Posterior vena cava (tissue), 2 donors: ENCODE data around the gene COL25A1. TPM values are rescaled to one million over a fixed set of nuclear protein-coding genes. Genes with fewer than 3 reads are reported as not detected.

Source experiments
- DNase-seq: peaks from one replicate; pipeline ENCODE4 v3.0.0-alpha.2; 2020; ENCODE audit warnings: low spot score
- intact Hi-C, 2 donors: fragments of 100-400 bp; cut with DNase I; formaldehyde crosslinking; loops; one replicate each; pipeline versions ENCODE4 v1.14.1 to v1.14.2; 2022 to 2023
- total RNA-seq, 2 donors: library from RNA; stranded (reverse); fragmentation: NEBNext Ultra II Directional; extraction: Animal tissue kit (Norgen Biotek cat#: 25700); gene quantifications; one replicate each; pipeline ENCODE4 v1.2.1, GENCODE V29; 2021
- donor health status: DM: yes; HTN: yes; CAD: no.
- donor health status: DM: yes; HTN: yes; CAD: no.

Gene COL25A1
- total RNA-seq, 2 donors from 2014 or later = 1.0 to 1.1 TPM

GRCh38 chr4:108821351-108821930, 481.0 kb downstream of the COL25A1 start:
- intact Hi-C loops = no loop called here
- no peak for DNase-seq

- DNase-seq = no peak
- intact Hi-C loops = no loop called here
These were observed 481.7 kb downstream of the COL25A1 start for GRCh38 chr4:108820492-108821350.

GRCh38 chr4:108814326-108814725, 488.1 kb downstream of the COL25A1 start:
- DNase-seq = no peak
- intact Hi-C loops = no loop called here

GRCh38 chr4:108813261-108813660, 489.2 kb downstream of the COL25A1 start:
- DNase-seq = no peak

GRCh38 chr4:108811486-108811885, 491.0 kb downstream of the COL25A1 start:
- intact Hi-C loops = no loop called here
- DNase-seq = no peak

More at GRCh38 chr4:108813261-108813660, 489.2 kb downstream of the COL25A1 start:
- intact Hi-C loops = no loop called here

- no peak for DNase-seq
- intact Hi-C loops = no loop called here
These were observed 492.4 kb downstream of the COL25A1 start for GRCh38 chr4:108810087-108810486.

GRCh38 chr4:108804648-108805273, 497.7 kb downstream of the COL25A1 start:
- DNase-seq = no peak
- intact Hi-C loops = no loop called here

GRCh38 chr4:108799306-108799705, 503.2 kb downstream of the COL25A1 start:
- DNase-seq = no peak
- intact Hi-C loops = no loop called here

- no peak for DNase-seq
- intact Hi-C loops = no loop called here
These were observed 506.3 kb downstream of the COL25A1 start for GRCh38 chr4:108796173-108796572.

GRCh38 chr4:108795733-108796132, 506.7 kb downstream of the COL25A1 start:
- intact Hi-C loops = no loop called here
- DNase-seq = no peak

GRCh38 chr4:108794136-108794535, 508.3 kb downstream of the COL25A1 start:
- intact Hi-C loops = no loop called here
- DNase-seq = no peak

- no peak for DNase-seq
- intact Hi-C loops = no loop called here
These were observed 509.0 kb downstream of the COL25A1 start for GRCh38 chr4:108793415-108793814.

GRCh38 chr4:108788731-108789130, 513.7 kb downstream of the COL25A1 start:
- no peak for DNase-seq
- intact Hi-C loops = no loop called here

- DNase-seq = no peak
- intact Hi-C loops = no loop called here
These were observed 514.7 kb downstream of the COL25A1 start for GRCh38 chr4:108787724-108788123.

- intact Hi-C loops = no loop called here
- no peak for DNase-seq
These were observed 515.4 kb downstream of the COL25A1 start for GRCh38 chr4:108787106-108787505.

GRCh38 chr4:108786351-108786750, 516.1 kb downstream of the COL25A1 start:
- no peak for DNase-seq
- intact Hi-C loops = no loop called here

- intact Hi-C loops = no loop called here
- DNase-seq = no peak
These were observed 518.6 kb downstream of the COL25A1 start for GRCh38 chr4:108783665-108784463.

GRCh38 chr4:108779958-108780357, 522.5 kb downstream of the COL25A1 start:
- DNase-seq = no peak
- intact Hi-C loops = no loop called here

- no peak for DNase-seq
- intact Hi-C loops = no loop called here
These were observed 525.1 kb downstream of the COL25A1 start for GRCh38 chr4:108777388-108777787.

GRCh38 chr4:108775921-108776320, 526.5 kb downstream of the COL25A1 start:
- no peak for DNase-seq
- intact Hi-C loops = no loop called here
